Muscle layer of colon (tissue), 2 donors: Measurements from ENCODE around the gene BRD3OS.
"Not testable (repeated sequence)": the region's sequence is repeated elsewhere in the genome, so short reads cannot be mapped to it uniquely, and the experiment has no call there.

Experiments used
- H3K27ac ChIP-seq: one replicate; pipeline ENCODE4 v1.7.0; 2013; ENCODE audit warnings: low read depth, mild to moderate bottlenecking, low read length, moderate library complexity
- H3K27me3 ChIP-seq, 2 donors: one replicate each; pipeline ENCODE4 v1.7.0; 2013; ENCODE audit warnings: low read length in 2 of 2, mild to moderate bottlenecking in 2 of 2; ENCODE audit not compliant: insufficient read depth in 2 of 2, control insufficient read depth in 1 of 2
- H3K36me3 ChIP-seq: one replicate; pipeline ENCODE4 v1.7.0; 2013; ENCODE audit warnings: mild to moderate bottlenecking, low read length; ENCODE audit not compliant: insufficient read depth
- H3K4me1 ChIP-seq: one replicate; pipeline ENCODE4 v1.7.0; 2013; ENCODE audit warnings: mild to moderate bottlenecking, low read length; ENCODE audit not compliant: insufficient read depth
- H3K4me3 ChIP-seq, 2 donors: one replicate each; pipeline ENCODE4 v1.7.0; 2013; ENCODE audit warnings: low read length in 2 of 2, low read depth in 1 of 2, mild to moderate bottlenecking in 1 of 2, moderate library complexity in 1 of 2
- H3K9ac ChIP-seq: one replicate; pipeline ENCODE4 v1.7.0; 2013; ENCODE audit warnings: low read length
- H3K9me3 ChIP-seq: one replicate; pipeline ENCODE4 v1.7.0; 2013; ENCODE audit warnings: mild to moderate bottlenecking, low read length
- donor health status: abdominal sarcoma.
- donor health status: Adenocarcinoma of cecum.

Gene BRD3OS

DNA sequence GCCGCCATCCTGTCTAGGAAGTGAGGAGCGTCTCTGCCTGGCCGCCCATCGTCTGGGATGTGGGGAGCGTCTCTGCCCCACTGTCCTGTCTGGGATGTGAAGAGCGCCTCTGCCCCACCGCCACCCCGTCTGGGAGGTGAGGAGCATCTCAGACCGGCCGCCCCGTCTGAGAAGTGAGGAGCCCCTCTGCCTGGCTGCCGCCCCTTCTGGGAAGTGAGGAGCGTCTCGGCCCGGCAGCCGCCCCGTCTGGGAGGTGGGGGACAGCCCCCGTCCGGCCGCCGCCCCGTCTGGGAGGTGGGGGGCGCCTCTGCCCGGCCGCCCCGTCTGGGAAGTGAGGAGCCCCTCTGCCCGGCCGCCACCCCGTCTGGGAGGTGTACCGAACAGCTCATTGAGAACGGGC is 50.4 kb downstream of the BRD3OS start:
- not testable (repeated sequence) for H3K9me3 ChIP-seq, H3K4me1 ChIP-seq, H3K27me3 ChIP-seq, H3K36me3 ChIP-seq, H3K4me3 ChIP-seq, H3K27ac ChIP-seq, H3K9ac ChIP-seq

DNA sequence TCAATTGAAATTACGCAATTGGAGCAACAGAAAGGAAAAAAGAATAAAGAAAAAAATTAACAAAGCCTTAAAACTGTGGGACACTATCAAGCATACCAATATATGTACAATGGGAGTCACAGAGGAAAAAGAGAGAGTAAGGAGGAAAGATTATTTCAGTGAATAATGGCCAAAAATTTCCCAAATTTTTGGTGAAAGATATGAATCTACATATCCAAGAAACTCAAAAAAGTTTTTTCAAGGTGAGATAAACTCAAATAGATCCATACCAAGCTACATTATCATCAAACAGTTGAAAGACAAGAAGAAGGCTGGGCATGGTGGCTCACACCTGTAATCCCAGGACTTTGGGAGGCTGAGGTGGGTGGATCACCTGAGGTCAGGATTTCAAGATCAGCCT is 51.4 kb downstream of the BRD3OS start:
- H3K4me3 ChIP-seq, result no peak overlapping the region
- H3K9ac ChIP-seq, result no peak overlapping the region
- no peaks in the 10 kb centered on the region for H3K4me1 ChIP-seq
- H3K36me3 ChIP-seq, result no peaks in the 10 kb centered on the region
- H3K9me3 ChIP-seq, result peaks cover 5% of the 10 kb centered on the region
- H3K27ac ChIP-seq, result no peak overlapping the region
- no peaks in the 10 kb centered on the region for H3K27me3 ChIP-seq
